OCI-LY1 (cell line): Measurements from ENCODE around the gene FXYD6.

ENCODE experiments used
- H2AFZ ChIP-seq: fragments of 200-600 bp; sonication (generic), shearing (Covaris generic); 2 replicates; pipeline ENCODE4 v1.6.0; 2014; ENCODE audit warnings: antibody characterized with exemption, mild to moderate bottlenecking, low read length
- H3F3A ChIP-seq: fragments of 200-600 bp; sonication (generic), shearing (Covaris generic); 2 replicates; pipeline ENCODE4 v1.6.0; 2014; ENCODE audit warnings: mild to moderate bottlenecking, antibody characterized with exemption, low read length, moderate library complexity; ENCODE audit not compliant: insufficient read depth
- H3K27ac ChIP-seq: fragments of 200-600 bp; sonication (generic); 2 replicates; pipeline ENCODE4 v1.5.1; 2014; ENCODE audit warnings: low read length, mixed run types, mild to moderate bottlenecking, low read depth; ENCODE audit not compliant: poor library complexity, severe bottlenecking
- H3K27me3 ChIP-seq: fragments of 200-600 bp; sonication (generic); 2 replicates; pipeline ENCODE4 v1.6.0; 2014; ENCODE audit warnings: antibody characterized with exemption, mild to moderate bottlenecking, low read length, moderate library complexity; ENCODE audit not compliant: insufficient read depth
- H3K36me3 ChIP-seq: fragments of 200-600 bp; sonication (generic); 2 replicates; pipeline ENCODE4 v1.6.1; 2014; ENCODE audit warnings: mild to moderate bottlenecking, antibody characterized with exemption, low read length, moderate library complexity, mixed read lengths; ENCODE audit not compliant: insufficient read depth
- H3K4me1 ChIP-seq: fragments of 200-600 bp; sonication (generic); 2 replicates; pipeline ENCODE4 v1.5.1; 2014; ENCODE audit warnings: mild to moderate bottlenecking, low read length, moderate library complexity; ENCODE audit not compliant: insufficient read depth, severe bottlenecking
- H3K4me2 ChIP-seq: fragments of 200-600 bp; sonication (generic), shearing (Covaris generic); 2 replicates; pipeline ENCODE4 v1.6.1; 2014; ENCODE audit warnings: low read length
- H3K4me3 ChIP-seq: fragments of 200-600 bp; sonication (generic); 2 replicates; pipeline ENCODE4 v1.5.1; 2014; ENCODE audit warnings: low read length, low read depth, mild to moderate bottlenecking, mixed read lengths; ENCODE audit not compliant: poor library complexity, severe bottlenecking
- H3K79me2 ChIP-seq: fragments of 200-600 bp; shearing (Covaris generic); 2 replicates; pipeline ENCODE4 v1.6.1; 2016; ENCODE audit warnings: mixed run types, low read length, mixed read lengths; ENCODE audit not compliant: insufficient read depth
- H3K9ac ChIP-seq: fragments of 200-600 bp; sonication (generic), shearing (Covaris generic); 2 replicates; pipeline ENCODE4 v1.6.1; 2014; ENCODE audit warnings: mild to moderate bottlenecking, low read length, mixed read lengths
- H3K9me2 ChIP-seq: fragments of 200-600 bp; sonication (generic), shearing (Covaris generic); 2 replicates; pipeline ENCODE4 v1.6.1; 2014; ENCODE audit warnings: low read depth, mild to moderate bottlenecking, low read length, mixed read lengths
- H3K9me3 ChIP-seq: fragments of 200-600 bp; shearing (Covaris generic); 2 replicates; pipeline ENCODE4 v1.6.1; 2014; ENCODE audit warnings: low read length, mixed read lengths
- H4K20me1 ChIP-seq: fragments of 200-600 bp; sonication (generic), shearing (Covaris generic); 2 replicates; pipeline ENCODE4 v1.6.0; 2016; ENCODE audit warnings: mild to moderate bottlenecking, low read length; ENCODE audit not compliant: insufficient read depth
- CTCF ChIP-seq: fragments of 200-600 bp; sonication (generic), shearing (Covaris generic); IDR thresholded peaks from 2 replicates; pipeline ENCODE4 v1.5.1; 2017; ENCODE audit warnings: mild to moderate bottlenecking, antibody characterized with exemption, low read length, moderate library complexity, mixed read lengths
- EZH2 ChIP-seq: fragments of 200-600 bp; sonication (generic), shearing (Covaris generic); IDR thresholded peaks from 2 replicates; pipeline ENCODE4 v1.8.0; 2017; ENCODE audit warnings: borderline replicate concordance, mixed run types, mild to moderate bottlenecking, antibody characterized with exemption, low read length, moderate library complexity, mixed read lengths

Gene FXYD6

GRCh38 chr11:117909611-117910382 is 33.3 kb upstream of the FXYD6 start:
- Histone ChIP-seq H3K9me2 (no peaks in the 10 kb centered on the region), H3K4me2 (no peak overlapping the region), H3K27ac (no peak overlapping the region), H3K36me3 (no peaks in the 10 kb centered on the region), H3K4me3 (no peak overlapping the region), H3K79me2 (no peaks in the 10 kb centered on the region), H3K4me1 (no peaks in the 10 kb centered on the region), H4K20me1 (no peaks in the 10 kb centered on the region), H3F3A (no peaks in the 10 kb centered on the region), H3K9ac (no peak overlapping the region), H3K27me3 (no peaks in the 10 kb centered on the region), H2AFZ (no peak overlapping the region), H3K9me3 (no peaks in the 10 kb centered on the region)
- no peak for TF ChIP-seq EZH2
- TF ChIP-seq CTCF = no peak

- Histone ChIP-seq H3K9me2 (no peaks in the 10 kb centered on the region), H3K9ac (no peak overlapping the region), H3K4me2 (no peak overlapping the region), H3K27me3 (no peaks in the 10 kb centered on the region), H3K36me3 (no peaks in the 10 kb centered on the region), H2AFZ (no peak overlapping the region), H3K4me3 (no peak overlapping the region), H4K20me1 (no peaks in the 10 kb centered on the region), H3F3A (no peaks in the 10 kb centered on the region), H3K27ac (no peak overlapping the region), H3K4me1 (no peaks in the 10 kb centered on the region), H3K9me3 (no peaks in the 10 kb centered on the region), H3K79me2 (no peaks in the 10 kb centered on the region)
- TF ChIP-seq EZH2 = no peak
- TF ChIP-seq CTCF = no peak
Measured at GRCh38 chr11:117908959-117909610, 32.6 kb upstream of the FXYD6 start.

DNA sequence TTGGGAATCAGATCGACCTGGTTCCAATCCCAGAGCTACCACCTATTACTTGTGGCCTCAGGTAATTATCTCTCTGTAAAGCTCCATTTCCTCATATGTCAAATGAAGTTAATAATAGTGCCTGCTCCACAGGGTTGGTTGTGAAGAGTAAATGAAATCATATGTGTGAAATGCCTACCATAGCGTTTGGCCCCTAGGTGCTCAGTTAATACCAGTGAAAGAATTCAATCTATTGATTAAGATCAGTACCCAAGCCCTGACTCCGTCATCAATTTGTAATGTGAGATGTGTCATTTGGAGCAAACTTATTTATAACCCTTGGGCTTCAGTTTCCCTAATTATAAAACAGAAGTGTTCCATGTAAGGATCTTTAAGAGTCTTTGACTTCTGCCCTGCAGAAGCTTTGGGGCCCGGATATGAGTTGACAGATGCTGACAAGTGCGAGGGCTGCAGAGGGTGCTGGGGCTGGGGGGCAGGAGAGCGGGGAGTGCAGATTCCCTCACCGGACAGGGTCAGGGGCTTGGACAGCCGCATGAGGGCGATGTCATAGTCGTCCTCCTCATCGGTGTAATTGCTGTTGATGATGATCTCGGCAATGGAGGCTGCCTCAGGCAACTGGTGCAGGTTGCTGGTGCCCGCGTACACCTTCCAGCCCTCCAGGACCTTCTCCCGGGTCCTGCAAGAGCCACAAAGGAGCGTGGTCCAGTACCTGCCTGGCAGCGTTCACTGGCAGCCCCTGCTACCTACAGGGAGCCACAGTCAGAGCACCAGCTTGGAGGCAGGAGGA is 31.8 kb upstream of the FXYD6 start:
- Histone ChIP-seq H3K9me2 (no peaks in the 10 kb centered on the region), H3K9ac (no peak overlapping the region), H3K9me3 (no peaks in the 10 kb centered on the region), H3K27ac (no peak overlapping the region), H3K27me3 (0 out of 2 replicates have a peak, but pooled peaks cover 3% of the 10 kb centered on the region), H3K4me2 (no peak overlapping the region), H4K20me1 (no peaks in the 10 kb centered on the region), H2AFZ (no peak overlapping the region), H3F3A (no peaks in the 10 kb centered on the region), H3K79me2 (no peaks in the 10 kb centered on the region), H3K4me3 (no peak overlapping the region), H3K4me1 (no peaks in the 10 kb centered on the region), H3K36me3 (no peaks in the 10 kb centered on the region)
- TF ChIP-seq CTCF (no peak), EZH2 (no peak)
